Activated CD4-positive, alpha-beta T cell treated with anti-CD3 and anti-CD28 coated beads, Interleukin-10, Interleukin-2, amounts not matched to agents 100 ng/mL and 50 ng/mL, durations not matched to agents 16 hours and 8 hours (primary cell): ENCODE results near the gene BET1.

Experiments used
- DNase-seq: peaks from one replicate; pipeline ENCODE4 v3.0.0-alpha.2; 2020

BET1 gene

DNA sequence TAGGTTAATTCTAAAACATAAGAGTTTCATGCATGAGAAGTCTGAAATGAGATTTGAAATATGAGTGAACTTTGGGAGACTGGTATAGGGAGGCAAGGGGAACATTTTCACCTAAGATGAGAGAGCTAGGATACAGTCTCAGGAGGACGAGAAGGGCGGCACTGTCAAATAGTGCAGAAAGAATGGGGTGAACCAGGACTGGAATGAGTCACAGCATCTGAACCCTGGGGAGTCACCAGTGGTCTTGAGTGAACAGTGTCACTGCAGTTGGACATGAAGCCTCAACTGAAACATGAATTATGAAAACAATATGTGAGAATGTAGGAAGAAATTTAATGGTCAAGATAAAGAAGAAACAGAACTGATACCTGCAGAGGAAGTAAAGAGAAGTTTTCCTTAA is 48.9 kb downstream of the BET1 start:
- peak; percentile 2 for DNase-seq

DNA sequence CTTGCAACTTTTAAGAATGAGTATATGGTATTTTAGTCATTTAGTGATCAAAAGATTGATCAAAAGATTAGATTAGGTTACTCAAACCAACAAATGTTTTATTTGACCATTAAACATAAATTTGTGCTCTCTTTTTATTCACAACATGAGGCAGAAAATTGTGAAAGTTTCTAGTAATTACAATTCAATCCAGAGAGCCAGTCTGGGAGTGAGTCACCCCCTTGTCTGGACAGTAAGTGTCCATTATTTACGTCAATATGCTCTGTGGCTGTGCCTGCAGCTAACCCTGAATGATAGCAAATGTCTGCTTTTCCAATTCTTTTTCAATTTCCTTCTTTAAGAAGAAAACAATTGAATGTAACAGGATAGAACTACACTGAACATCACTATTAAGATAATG is 54.7 kb downstream of the BET1 start:
- no peak for DNase-seq

DNA sequence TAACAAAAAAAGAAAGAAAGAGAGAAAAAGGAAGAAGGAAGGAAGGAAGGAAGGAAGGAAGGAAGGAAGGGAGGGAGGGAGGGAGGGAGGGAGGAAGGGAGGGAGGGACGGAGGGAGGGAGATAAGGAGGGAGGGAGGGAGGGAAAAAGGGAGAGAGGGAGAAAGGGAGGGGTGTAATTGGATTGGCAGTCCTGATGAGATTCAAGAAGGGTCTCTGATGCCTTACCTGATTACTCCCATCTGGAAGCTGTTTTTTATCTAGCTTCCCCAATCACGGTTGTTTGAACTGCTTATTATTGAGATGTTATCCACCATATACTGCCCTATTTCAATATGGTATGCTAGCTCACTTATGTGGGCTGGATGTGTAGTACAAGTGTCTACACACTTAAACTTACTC is 55.3 kb downstream of the BET1 start:
- no peak for DNase-seq

DNA sequence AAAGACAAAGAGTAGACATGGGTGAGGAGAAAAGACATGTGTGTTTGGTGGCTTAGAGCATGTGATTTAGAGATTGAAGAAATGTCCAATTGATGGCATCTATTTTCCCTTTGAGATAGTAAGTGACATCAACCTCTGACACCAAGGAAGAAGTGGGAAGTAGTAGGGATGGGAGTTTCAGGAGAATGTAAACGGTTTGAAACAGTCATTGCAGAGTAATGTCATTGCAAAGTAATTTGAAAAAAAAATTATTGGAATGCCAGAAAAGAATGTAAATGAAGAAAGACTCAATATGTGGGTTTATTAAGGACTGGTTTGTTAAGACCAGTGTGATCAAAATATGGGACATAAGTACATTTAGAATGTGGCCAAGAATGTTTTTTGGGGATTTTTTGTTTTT is 56.0 kb downstream of the BET1 start:
- DNase-seq = no peak

DNA sequence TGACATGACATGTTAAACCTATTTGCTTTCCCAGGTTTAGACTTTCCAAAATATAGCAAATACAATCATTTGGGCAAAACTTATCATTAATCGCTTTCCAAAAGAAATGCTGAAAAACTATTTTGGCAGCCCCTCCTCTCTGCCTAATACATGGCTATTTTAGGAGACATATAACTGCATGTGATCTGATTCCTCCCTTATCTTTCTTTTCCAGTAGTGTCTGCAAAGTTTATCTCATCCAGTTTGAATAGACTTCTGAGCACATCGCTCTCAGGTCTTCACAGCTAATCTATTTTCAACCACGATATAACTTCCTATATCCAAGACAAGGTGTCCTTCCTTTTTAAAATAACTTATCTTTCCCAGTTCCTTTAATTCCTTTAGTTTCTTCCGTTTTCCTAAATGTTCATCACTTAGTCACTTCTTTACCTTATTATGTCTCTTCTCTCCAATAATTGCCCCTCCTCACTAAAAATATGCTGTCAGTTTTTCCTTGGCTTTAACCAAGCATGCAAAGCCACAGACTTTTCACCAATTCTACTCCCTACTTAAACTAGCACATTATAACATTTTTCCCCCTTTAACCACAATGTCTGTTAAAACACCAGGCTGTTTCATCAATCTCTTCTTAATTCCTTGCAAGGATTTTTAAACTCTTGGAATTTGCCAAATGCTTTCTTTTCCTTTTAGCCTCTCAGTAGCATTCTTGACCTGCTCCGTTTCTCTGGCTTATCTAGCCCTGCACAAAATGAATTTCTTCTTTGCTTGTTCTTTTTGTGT is 58.2 kb downstream of the BET1 start:
- no peak for DNase-seq

DNA sequence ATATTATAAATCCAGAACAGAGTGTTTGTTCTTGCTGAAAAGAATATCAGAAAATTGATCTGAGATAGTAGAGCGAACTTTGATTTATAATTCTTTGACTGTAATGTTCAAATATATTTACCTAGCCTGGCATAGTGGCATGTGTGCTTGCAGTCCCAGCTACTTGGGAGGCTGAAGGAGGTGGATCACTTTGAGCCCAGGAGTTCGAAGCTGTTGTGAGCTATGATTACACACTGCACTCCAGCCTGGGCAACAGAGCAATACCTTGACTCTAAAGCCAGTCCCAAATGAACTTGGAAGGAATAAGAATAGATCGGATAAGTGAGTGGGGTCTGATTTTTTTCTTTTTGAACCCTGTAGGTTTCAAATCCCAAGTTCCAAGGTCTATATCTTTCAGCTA is 59.1 kb downstream of the BET1 start:
- DNase-seq = no peak

DNA sequence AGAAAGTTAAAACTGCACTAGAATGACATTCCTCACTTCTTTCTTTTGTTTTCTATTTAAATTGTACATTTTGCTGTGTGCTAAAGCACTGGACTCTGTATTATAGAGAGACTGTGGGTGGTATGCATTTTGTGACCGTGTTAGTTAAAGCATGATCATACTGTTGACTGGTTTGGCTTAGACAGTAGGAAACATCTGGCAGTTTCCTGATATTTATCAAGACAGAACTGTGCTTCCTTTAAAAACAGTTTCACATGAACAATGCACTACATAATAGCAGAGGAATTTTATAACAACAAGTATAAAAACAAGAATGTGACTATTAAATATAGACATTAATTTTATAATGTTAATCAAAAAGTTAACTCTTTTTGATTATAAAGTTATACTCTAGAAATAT is 59.5 kb downstream of the BET1 start:
- no peak for DNase-seq

DNA sequence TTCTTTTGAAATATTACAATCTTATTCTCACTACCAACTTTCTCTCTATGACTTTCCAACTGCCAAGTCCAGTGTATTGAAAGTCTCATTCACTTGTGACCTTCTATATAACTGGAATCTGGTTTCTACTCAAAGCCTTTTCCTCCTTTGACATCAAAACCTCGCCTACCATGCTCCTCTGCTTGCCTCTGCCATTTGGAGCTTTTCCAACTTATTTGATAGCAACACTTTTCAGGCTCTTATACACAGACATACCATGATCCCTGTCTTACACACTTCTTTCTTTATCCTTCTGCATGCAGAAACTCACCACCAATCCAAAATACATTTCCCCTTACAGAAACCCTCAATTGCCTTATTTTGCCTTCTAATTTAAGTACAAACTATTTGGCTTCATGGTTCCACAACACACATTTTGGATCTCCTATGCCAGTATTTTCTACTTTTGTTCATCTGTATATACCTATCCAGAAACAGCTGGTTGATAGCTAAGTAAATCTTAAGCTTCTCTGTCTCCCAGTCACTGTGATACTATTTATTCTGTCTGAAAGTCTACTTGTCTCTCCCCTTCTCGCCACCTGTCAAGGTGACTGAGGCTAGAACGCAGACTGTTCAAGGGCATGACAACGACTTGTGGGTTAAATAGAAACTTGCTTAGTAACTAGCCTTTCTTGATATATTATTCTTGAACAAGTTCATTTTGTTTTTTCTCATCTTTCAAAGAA is 60.2 kb downstream of the BET1 start:
- no peak for DNase-seq
